Lung (tissue), 12 donors: ENCODE measurements around the gene PCDHGC5. TPM values are rescaled to one million over a fixed set of nuclear protein-coding genes. Genes with fewer than 3 reads are reported as not detected.

ENCODE experiments used
- ATAC-seq: fragments of 200-7000 bp; cut with Tn5 transposase; one replicate; pipeline ENCODE4 v1.9.1; 2020; ENCODE audit warnings: moderate number of reproducible peaks; ENCODE audit not compliant: insufficient read depth, low FRiP score
- DNase-seq, 3 donors: peaks; one replicate each; pipeline ENCODE4 v3.0.0-alpha.2; 2013 to 2017
- H3K27ac ChIP-seq, 2 donors: one replicate each; pipeline ENCODE4 v1.5.1; 2013; ENCODE audit warnings: mild to moderate bottlenecking in 2 of 2, moderate library complexity in 2 of 2, control low read depth in 1 of 2, inconsistent platforms in 1 of 2, low read depth in 1 of 2, low read length in 1 of 2
- H3K27me3 ChIP-seq, 3 donors: one replicate each; pipeline ENCODE4 v1.5.1; 2013; ENCODE audit warnings: low read length in 2 of 3; ENCODE audit not compliant: control insufficient read depth in 3 of 3, insufficient read depth in 3 of 3
- H3K36me3 ChIP-seq, 4 donors: one replicate each; pipeline ENCODE4 v1.5.1; 2013; ENCODE audit warnings: low read length in 4 of 4, mild to moderate bottlenecking in 1 of 4, moderate library complexity in 1 of 4; ENCODE audit not compliant: control insufficient read depth in 4 of 4, insufficient read depth in 4 of 4
- H3K4me1 ChIP-seq, 5 donors: one replicate each; pipeline ENCODE4 v1.5.1; 2013; ENCODE audit warnings: low read length in 5 of 5, mild to moderate bottlenecking in 2 of 5, moderate library complexity in 1 of 5; ENCODE audit not compliant: control insufficient read depth in 5 of 5, insufficient read depth in 5 of 5
- H3K4me3 ChIP-seq: one replicate; pipeline ENCODE4 v1.5.1; 2013; ENCODE audit warnings: mild to moderate bottlenecking, control low read depth, moderate library complexity
- H3K9ac ChIP-seq, 2 donors: one replicate each; pipeline ENCODE4 v1.5.1; 2013; ENCODE audit warnings: low read length in 2 of 2, control low read depth in 1 of 2; ENCODE audit not compliant: insufficient read depth in 1 of 2
- H3K9me3 ChIP-seq, 4 donors: one replicate each; pipeline ENCODE4 v1.5.1; 2013; ENCODE audit warnings: low read length in 3 of 4, mild to moderate bottlenecking in 1 of 4, moderate library complexity in 1 of 4; ENCODE audit not compliant: control insufficient read depth in 4 of 4, insufficient read depth in 3 of 4
- WGBS, 2 donors: extraction: QIAGEN DNeasy Blood & Tissue Kit; methylation state at CpG; one replicate each; pipeline ENCODE4 v1.1.7; 2013; 5-methylcytosine and 5-hydroxymethylcytosine counted together
- polyA plus RNA-seq, 2 donors: library from polyadenylated mRNA; stranded (reverse); fragments of 200-250 nt; gene quantifications; one replicate each; pipeline ENCODE4 v1.2.1, GENCODE V29; 2013
- total RNA-seq, 2 donors: library from RNA; depleted of rRNA in 1 of 2; stranded (reverse); fragments of >200 nt in 1 of 2; gene quantifications; one replicate each; pipeline ENCODE4 v1.2.1, GENCODE V29; 2014 to 2021
- TF ChIP-seq, protein P1 (sequence below): IDR thresholded peaks from 2 replicates; pipeline ENCODE4 v1.5.1; 2012; ENCODE audit warnings: mild to moderate bottlenecking; ENCODE audit errors: control extremely low read depth, extremely low read depth
- donor health status: control.
- donor health status: control.
- donor health status: Bipolar disorder and iron deficiency.
- donor health status: healthy.
- donor health status: DM: yes; HTN: yes; CAD: no.

The PCDHGC5 gene
- total and polyA plus RNA-seq, 4 donors: 0.14 to 5.1 (median 1.5) TPM

DNA sequence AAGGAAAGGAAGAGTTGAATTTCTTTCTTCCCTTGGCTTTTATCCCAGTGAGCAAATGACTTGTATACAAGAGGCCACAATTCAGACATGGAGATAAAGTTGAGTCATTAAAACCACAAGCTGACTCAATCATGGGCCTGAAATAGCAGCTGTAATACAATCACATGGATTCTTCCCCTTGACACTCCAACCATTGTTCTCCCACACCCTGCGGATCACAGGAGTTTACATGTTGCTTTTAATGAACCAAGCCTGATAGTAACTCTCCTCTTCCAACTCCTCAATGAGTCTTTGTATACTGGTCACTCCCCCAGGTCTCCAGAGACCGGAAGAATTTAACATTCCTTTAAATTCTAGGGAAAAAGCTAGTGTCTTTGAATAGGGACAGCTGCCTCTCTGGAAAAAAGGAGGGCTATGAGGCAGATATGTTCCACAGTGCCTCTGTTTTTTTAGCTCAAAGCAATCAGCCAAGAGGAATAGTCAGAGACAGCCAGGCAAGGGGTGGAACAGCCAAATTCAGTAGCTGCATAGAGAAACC, 32.4 kb downstream of the PCDHGC5 start:
- peak; percentile 71 to 96 (median 95) for DNase-seq
- Histone ChIP-seq H3K27me3 (no peaks in the 10 kb centered on the region), H3K4me1 (peaks cover 8 to 89% (median 31%) of the 10 kb centered on the region in 5 donors), H3K9me3 (no peaks in the 10 kb centered on the region), H3K27ac (peak overlapping the region; percentile 61 to 90), H3K4me3 (no peak overlapping the region), H3K36me3 (peaks cover 8 to 36% (median 10%) of the 10 kb centered on the region in 4 donors), H3K9ac (peak overlapping the region in 1 of 2 donors; percentile 78)
- WGBS, 2 donors: 40 to 46% methylated on average over 2 of the region's 2 CpGs
- TF ChIP-seq, protein P1, sequence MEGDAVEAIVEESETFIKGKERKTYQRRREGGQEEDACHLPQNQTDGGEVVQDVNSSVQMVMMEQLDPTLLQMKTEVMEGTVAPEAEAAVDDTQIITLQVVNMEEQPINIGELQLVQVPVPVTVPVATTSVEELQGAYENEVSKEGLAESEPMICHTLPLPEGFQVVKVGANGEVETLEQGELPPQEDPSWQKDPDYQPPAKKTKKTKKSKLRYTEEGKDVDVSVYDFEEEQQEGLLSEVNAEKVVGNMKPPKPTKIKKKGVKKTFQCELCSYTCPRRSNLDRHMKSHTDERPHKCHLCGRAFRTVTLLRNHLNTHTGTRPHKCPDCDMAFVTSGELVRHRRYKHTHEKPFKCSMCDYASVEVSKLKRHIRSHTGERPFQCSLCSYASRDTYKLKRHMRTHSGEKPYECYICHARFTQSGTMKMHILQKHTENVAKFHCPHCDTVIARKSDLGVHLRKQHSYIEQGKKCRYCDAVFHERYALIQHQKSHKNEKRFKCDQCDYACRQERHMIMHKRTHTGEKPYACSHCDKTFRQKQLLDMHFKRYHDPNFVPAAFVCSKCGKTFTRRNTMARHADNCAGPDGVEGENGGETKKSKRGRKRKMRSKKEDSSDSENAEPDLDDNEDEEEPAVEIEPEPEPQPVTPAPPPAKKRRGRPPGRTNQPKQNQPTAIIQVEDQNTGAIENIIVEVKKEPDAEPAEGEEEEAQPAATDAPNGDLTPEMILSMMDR: no peak
- ATAC-seq: peak; percentile 35

DNA sequence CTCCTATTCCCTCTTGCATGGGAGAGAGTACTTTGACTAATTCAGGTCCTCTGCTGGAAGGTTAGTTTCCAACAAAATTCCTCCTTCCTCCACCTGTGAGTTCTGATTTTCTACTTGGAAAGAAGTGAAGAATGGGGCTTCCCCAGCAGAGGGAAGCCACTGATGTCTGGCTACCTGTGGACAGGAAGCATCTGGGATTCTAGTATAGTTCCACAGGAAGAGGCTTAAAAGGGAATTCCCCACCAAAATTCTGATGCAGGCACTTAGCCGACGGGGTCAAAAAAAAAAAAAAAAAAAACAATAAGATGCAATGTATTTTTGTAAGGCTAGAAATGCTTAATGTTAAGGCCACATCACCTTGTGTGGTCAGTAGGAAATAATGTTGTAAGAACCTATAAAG, 33.4 kb downstream of the PCDHGC5 start:
- ATAC-seq: no peak
- no peak overlapping the region for H3K4me3 ChIP-seq
- 10 to 34% methylated on average over 2 of the region's 2 CpGs for WGBS, 2 donors
- peak overlapping the region in 1 of 2 donors; percentile 90 for H3K27ac ChIP-seq
- TF ChIP-seq, protein P1: no peak
- DNase-seq: no peak
- no peaks in the 10 kb centered on the region for H3K9me3 ChIP-seq
- H3K9ac ChIP-seq: peak overlapping the region in 1 of 2 donors; percentile 69
- peaks cover 8 to 91% (median 31%) of the 10 kb centered on the region in 5 donors for H3K4me1 ChIP-seq
- H3K36me3 ChIP-seq: peaks cover 7 to 35% (median 13%) of the 10 kb centered on the region in 4 donors
- H3K27me3 ChIP-seq: no peaks in the 10 kb centered on the region

GRCh38 chr5:141523991-141524390, 35.1 kb downstream of the PCDHGC5 start:
- ATAC-seq (no peak), DNase-seq (no peak)
- Histone ChIP-seq H3K4me3 (no peak overlapping the region), H3K27me3 (no peaks in the 10 kb centered on the region), H3K9ac (peak overlapping the region in 1 of 2 donors; percentile 4), H3K9me3 (no peaks in the 10 kb centered on the region), H3K4me1 (peaks cover 8 to 92% (median 32%) of the 10 kb centered on the region in 5 donors), H3K36me3 (peaks cover 7 to 35% (median 11%) of the 10 kb centered on the region in 4 donors), H3K27ac (peak overlapping the region; percentile 32 to 41)
- 90 to 92% methylated on average over 8 of the region's 8 CpGs for WGBS, 2 donors
- TF ChIP-seq, protein P1: no peak
